GM13977 (cell line): ENCODE results near the gene IDH3G.

Experiments
- DNase-seq: peaks from one replicate; pipeline ENCODE4 v3.0.0; 2012; ENCODE audit warnings: low spot score
- CTCF ChIP-seq: IDR thresholded peaks from 2 replicates; pipeline ENCODE4 v1.5.1; 2012; ENCODE audit warnings: mild to moderate bottlenecking, control low read depth; ENCODE audit not compliant: insufficient read depth; ENCODE audit errors: extremely low read depth, missing control alignments
- in situ Hi-C: fragments of 300-500 bp; cut with MboI; formaldehyde crosslinking; loops from one replicate; pipeline ENCODE4 v1.12.0; 2022; ENCODE audit warnings: low sequenced_read_pairs, low pct_unique_long_range_greater_than_20kb, mixed read lengths, inconsistent platforms; ENCODE audit not compliant: unreplicated experiment

Gene IDH3G

DNA sequence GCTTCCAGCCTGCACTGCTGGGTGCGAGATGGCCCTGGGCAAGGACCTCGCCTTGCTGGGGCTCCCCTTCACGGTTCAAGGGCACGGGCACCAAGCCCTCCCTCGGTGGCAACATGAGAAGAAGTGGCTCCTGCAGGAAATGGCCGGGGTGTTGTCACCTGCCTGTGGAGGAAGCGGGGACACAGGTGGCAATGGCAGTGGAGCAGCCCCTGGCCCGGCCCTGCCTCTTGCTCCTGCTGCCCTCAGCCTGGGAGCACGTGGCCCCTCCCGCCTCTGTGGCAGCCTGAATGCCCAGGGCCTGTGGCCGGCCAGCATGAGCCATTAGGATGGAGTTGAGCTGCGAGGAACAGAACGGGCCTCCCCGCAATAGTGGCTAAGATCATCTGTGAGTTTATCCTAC, 52.7 kb downstream of the IDH3G start:
- TF ChIP-seq CTCF = no peak
- in situ Hi-C loops = no loop called here

DNA sequence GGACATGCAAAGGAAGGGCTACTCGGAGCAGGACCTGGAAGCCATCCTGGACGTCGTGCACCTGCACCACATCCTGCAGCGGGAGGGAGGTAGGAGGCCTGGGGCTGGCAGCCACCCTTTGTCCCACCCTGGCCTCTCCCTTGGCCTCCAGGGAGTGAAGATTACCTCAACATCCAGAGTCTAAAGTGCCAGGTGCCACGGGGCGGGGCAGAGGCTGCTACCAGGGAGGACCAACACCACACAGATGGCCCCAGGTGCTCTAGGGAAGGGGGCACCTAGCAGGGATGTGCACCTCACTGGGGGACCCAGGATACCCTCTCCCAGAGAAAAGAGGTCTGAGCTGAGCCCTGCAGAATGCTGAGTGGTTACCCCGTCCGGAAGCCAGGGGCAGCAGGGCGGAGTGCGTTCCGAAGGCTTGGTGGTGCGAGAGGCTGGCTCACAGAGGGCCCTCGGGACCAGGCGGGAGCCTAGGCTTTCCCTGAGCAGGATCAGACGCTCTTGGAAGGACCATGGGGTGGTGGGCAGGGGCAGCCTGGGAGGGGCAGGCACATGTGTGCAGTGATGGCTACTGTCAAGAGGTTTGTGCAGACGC, 53.4 kb downstream of the IDH3G start:
- in situ Hi-C loops = no loop called here
- DNase-seq = no peak
- TF ChIP-seq CTCF = no peak

More for the DNA sequence above, 52.7 kb downstream of the IDH3G start:
- DNase-seq = no peak

DNA sequence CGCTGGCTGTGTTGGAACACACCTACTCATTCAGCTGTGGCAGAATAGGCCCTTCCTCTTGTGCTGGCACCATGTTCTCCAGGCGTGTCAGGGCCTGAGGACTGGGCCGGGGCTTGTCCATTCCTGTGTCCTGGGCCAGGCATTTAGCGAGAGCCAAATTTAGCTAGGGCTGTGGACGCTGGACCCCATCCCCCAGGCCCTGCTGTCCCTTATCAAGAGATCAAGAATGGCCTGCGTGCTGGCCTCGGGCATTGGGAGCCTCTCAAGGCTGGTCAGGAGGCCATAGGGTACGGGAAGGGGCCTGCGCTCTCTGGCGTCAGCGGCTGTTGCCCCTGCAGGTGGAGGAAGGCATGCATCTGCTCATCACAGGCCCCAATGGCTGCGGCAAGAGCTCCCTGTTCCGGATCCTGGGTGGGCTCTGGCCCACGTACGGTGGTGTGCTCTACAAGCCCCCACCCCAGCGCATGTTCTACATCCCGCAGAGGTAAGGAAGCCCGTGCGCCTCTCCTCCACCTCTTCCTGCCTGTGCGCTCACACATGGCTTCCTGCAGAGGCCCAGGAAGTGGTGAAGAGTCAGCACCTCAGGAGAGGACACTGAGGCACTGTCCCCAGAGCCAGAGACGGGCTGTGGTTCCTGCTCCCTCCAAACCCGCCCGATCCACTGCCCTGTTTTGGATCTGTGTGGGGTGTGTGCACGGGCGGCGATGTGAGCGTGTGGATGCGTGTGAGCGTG, 54.3 kb downstream of the IDH3G start:
- in situ Hi-C loops = no loop called here
- no peak for TF ChIP-seq CTCF
- DNase-seq = peak; percentile 7

DNA sequence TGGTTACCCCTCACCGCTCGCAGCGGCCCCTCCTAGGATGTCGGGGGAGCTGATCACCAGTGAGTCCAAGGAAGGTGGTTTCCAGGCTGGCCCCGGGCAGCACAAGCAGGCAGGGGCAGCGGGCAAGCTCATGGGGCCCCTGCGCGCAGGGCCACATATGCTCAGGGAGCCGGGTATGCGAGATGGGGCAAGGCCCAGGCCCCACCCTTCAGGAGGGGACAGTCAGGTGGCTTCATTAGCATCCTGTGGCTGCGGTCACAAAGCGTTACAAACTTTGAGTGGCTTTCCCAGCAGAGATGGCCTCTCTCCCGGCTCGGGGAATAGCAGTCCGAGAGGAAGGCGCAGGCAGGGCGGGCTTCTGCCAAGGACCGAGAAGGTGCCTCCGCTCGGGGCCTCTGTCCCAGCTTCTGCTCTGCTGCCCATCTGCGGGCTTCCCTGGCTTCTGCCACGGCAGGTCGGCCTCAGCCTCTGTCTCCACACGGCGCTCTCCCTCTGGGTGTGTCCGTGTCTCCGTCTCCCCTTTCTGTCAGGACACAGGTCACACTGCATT, 56.0 kb downstream of the IDH3G start:
- DNase-seq = peak; percentile 9
- in situ Hi-C loops = no loop called here
- no peak for TF ChIP-seq CTCF

DNA sequence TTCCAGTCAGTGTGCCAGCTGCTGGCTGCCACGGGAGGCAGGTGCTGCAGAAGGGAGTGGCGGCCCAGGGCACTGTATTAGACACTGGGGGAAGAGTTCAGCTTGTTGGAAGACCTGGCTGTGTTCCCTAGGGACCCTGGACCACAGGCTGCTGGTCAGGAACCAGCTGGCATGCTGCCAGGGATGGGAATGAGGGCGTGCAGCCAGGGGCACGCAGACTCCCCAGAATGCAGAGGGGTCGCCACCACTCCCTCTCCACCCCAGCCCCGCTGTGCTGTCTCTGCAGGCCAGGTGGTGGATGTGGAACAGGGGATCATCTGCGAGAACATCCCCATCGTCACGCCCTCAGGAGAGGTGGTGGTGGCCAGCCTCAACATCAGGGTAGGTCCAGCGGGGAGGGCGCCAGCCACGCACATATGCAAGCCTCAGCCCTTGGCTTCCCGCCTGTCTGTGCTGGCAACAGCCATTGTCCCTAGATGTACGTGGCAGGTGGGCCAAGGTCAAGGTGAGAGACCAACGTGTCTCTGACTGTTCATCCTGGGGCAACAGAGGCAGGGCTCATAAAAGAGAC, 57.2 kb downstream of the IDH3G start:
- TF ChIP-seq CTCF = no peak
- DNase-seq = peak; percentile 15

DNA sequence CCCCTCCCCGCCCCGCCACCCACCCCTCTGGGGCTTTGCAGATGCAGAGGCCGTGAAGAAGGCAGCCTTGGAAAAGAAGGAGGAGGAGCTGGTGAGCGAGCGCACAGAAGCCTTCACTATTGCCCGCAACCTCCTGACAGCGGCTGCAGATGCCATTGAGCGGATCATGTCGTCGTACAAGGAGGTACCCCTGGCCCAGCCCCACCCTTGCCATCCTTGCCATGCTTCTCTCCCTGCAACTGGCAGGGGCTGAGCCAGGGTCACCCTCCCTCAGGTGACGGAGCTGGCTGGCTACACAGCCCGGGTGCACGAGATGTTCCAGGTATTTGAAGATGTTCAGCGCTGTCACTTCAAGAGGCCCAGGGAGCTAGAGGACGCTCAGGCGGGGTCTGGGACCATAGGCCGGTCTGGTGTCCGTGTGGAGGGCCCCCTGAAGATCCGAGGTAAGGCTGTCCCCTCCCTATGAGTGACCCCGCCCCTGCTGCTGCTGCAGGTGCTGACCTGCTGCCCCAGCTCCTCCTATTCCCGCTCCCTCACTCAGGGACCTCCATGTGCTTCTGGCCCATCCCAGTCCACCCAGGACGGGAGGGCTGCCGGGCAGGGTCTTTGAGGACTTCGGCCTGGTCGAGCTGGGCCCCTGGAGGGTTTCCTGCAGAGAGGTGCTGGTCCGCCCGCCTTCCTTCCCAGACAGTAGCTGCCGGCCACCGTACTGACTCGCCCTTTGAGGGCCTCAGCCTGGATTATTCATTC, 57.9 kb downstream of the IDH3G start:
- no peak for TF ChIP-seq CTCF
- in situ Hi-C loops = no loop called here
- peak; percentile 14 for DNase-seq

More for the DNA sequence above, 57.2 kb downstream of the IDH3G start:
- in situ Hi-C loops = no loop called here
